ENCODE measurements around the gene TPI1.

Gene TPI1

DNA sequence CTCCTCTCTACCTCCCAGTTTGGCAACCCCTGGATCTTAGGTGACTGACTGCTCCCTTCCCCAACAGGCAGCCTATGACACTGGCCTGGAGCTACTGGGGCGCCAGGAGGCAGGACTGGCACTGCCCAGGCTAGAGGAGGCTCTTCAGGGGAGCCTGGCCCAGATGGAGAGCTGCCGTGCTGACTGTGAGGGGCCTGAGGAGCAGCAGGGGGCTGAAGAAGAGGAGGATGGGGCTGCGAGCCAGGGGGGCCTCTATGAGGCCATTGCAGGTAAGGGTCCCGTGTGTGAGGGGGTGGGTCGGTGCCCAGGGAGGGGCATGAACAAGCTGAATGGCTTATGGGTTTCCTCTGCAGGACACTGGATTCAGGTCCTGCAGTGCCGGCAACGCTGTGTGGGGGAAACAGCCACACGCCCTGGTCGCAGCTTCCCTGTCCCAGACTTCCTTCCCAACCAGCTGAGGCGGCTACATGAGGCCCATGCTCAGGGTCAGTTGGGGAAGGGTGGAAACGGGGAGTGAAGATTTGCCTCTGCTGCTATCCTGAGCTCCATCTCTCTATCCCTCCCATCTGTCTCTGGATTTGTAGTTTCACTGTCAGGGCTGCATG, 36.9 kb upstream of the TPI1 start:
- Histone ChIP-seq H3K9me3 (ENCODE audit: low read length) (no peaks in the 10 kb centered on the region), H3K4me3 (ENCODE audit: low read depth in 1 of 2, low read length in 2 of 2) (no peak overlapping the region), H3K4me1 (ENCODE audit: insufficient read depth, low read length) (peaks cover 23% of the 10 kb centered on the region), H3K9ac (ENCODE audit: low read length) (no peak overlapping the region), H3K27me3 (ENCODE audit: control insufficient read depth in 1 of 2, insufficient read depth in 2 of 2, low read length in 2 of 2) (no peaks in the 10 kb centered on the region), H3K36me3 (ENCODE audit: insufficient read depth, low read length) (peaks cover 15% of the 10 kb centered on the region), H3K27ac (ENCODE audit: low read depth, low read length) (no peak overlapping the region)

GRCh38 chr12:6830999-6831398, 36.3 kb upstream of the TPI1 start:
- Histone ChIP-seq H3K27me3 (ENCODE audit: control insufficient read depth in 1 of 2, insufficient read depth in 2 of 2, low read length in 2 of 2) (no peaks in the 10 kb centered on the region), H3K4me3 (ENCODE audit: low read depth in 1 of 2, low read length in 2 of 2) (no peak overlapping the region), H3K36me3 (ENCODE audit: insufficient read depth, low read length) (peaks cover 15% of the 10 kb centered on the region), H3K9me3 (ENCODE audit: low read length) (no peaks in the 10 kb centered on the region), H3K27ac (ENCODE audit: low read depth, low read length) (no peak overlapping the region), H3K4me1 (ENCODE audit: insufficient read depth, low read length) (peaks cover 18% of the 10 kb centered on the region), H3K9ac (ENCODE audit: low read length) (no peak overlapping the region)

GRCh38 chr12:6831450-6831995, 35.8 kb upstream of the TPI1 start:
- Histone ChIP-seq H3K9ac (ENCODE audit: low read length) (no peak overlapping the region), H3K4me3 (ENCODE audit: low read depth in 1 of 2, low read length in 2 of 2) (no peak overlapping the region), H3K9me3 (ENCODE audit: low read length) (no peaks in the 10 kb centered on the region), H3K4me1 (ENCODE audit: insufficient read depth, low read length) (peaks cover 18% of the 10 kb centered on the region), H3K27ac (ENCODE audit: low read depth, low read length) (no peak overlapping the region), H3K36me3 (ENCODE audit: insufficient read depth, low read length) (peaks cover 19% of the 10 kb centered on the region), H3K27me3 (ENCODE audit: control insufficient read depth in 1 of 2, insufficient read depth in 2 of 2, low read length in 2 of 2) (no peaks in the 10 kb centered on the region)

DNA sequence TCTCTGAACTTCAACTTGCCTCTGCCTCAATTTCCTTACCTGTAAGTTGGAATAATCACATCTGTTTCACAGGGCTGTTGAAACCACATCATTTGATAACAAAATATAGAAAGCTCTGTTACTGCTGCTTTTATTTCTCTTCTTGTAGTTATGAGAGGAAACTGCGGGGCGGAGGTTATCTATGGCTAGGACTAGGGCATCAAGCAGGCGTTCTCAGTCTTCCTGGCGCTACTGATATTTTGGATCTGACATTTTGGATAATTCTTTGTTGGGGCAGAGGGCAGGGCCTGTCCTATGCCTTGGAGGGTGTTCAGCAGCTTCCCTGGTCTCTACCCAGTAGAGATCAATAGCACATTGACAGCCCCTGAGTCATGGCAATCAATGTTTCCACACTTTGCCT, 35.2 kb upstream of the TPI1 start:
- H3K4me3 ChIP-seq (ENCODE audit: low read depth in 1 of 2, low read length in 2 of 2) = no peak overlapping the region
- no peaks in the 10 kb centered on the region for H3K9me3 ChIP-seq (ENCODE audit: low read length)
- H3K27ac ChIP-seq (ENCODE audit: low read depth, low read length) = no peak overlapping the region
- peaks cover 13% of the 10 kb centered on the region for H3K4me1 ChIP-seq (ENCODE audit: insufficient read depth, low read length)
- H3K9ac ChIP-seq (ENCODE audit: low read length) = no peak overlapping the region
- H3K27me3 ChIP-seq (ENCODE audit: control insufficient read depth in 1 of 2, insufficient read depth in 2 of 2, low read length in 2 of 2) = no peaks in the 10 kb centered on the region
- peaks cover 22% of the 10 kb centered on the region for H3K36me3 ChIP-seq (ENCODE audit: insufficient read depth, low read length)

- Histone ChIP-seq H3K9me3 (ENCODE audit: low read length) (no peaks in the 10 kb centered on the region), H3K4me3 (ENCODE audit: low read depth in 1 of 2, low read length in 2 of 2) (no peak overlapping the region), H3K27me3 (ENCODE audit: control insufficient read depth in 1 of 2, insufficient read depth in 2 of 2, low read length in 2 of 2) (no peaks in the 10 kb centered on the region), H3K36me3 (ENCODE audit: insufficient read depth, low read length) (peaks cover 31% of the 10 kb centered on the region), H3K9ac (ENCODE audit: low read length) (no peak overlapping the region), H3K4me1 (ENCODE audit: insufficient read depth, low read length) (peaks cover 7% of the 10 kb centered on the region), H3K27ac (ENCODE audit: low read depth, low read length) (no peak overlapping the region)
Observed at GRCh38 chr12:6833189-6833890, 34.0 kb upstream of the TPI1 start.

DNA sequence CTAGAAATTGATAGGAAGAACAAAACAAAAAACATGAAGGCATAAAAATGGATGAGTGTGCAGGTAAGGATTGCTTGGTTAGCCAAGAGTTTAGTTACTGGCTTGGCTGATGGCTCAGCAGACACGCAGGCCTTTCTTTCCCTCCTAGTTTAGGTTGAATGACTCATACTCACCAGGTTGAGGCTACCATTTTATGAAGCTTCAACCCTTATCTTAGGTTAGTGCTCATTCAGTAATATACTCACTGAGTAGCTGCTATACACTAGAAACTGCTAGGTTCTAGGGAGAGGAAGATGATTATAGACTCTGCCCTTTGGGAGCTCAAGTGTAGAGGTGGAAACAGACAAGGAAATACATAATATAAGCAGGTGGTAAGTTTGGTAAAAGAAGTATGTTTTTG, 33.1 kb upstream of the TPI1 start:
- Histone ChIP-seq H3K27ac (ENCODE audit: low read depth, low read length) (no peak overlapping the region), H3K4me3 (ENCODE audit: low read depth in 1 of 2, low read length in 2 of 2) (no peak overlapping the region), H3K36me3 (ENCODE audit: insufficient read depth, low read length) (peaks cover 40% of the 10 kb centered on the region), H3K9ac (ENCODE audit: low read length) (no peak overlapping the region), H3K27me3 (ENCODE audit: control insufficient read depth in 1 of 2, insufficient read depth in 2 of 2, low read length in 2 of 2) (no peaks in the 10 kb centered on the region), H3K9me3 (ENCODE audit: low read length) (no peaks in the 10 kb centered on the region), H3K4me1 (ENCODE audit: insufficient read depth, low read length) (peaks cover 7% of the 10 kb centered on the region)

- peaks cover 2% of the 10 kb centered on the region for H3K4me1 ChIP-seq (ENCODE audit: insufficient read depth, low read length)
- no peak overlapping the region for H3K9ac ChIP-seq (ENCODE audit: low read length)
Observed at GRCh38 chr12:6834873-6835272, 32.5 kb upstream of the TPI1 start.

GRCh38 chr12:6836851-6837250, 30.5 kb upstream of the TPI1 start:
- Histone ChIP-seq H3K27ac (ENCODE audit: low read depth, low read length) (no peak overlapping the region), H3K4me3 (ENCODE audit: low read depth in 1 of 2, low read length in 2 of 2) (no peak overlapping the region), H3K27me3 (ENCODE audit: control insufficient read depth in 1 of 2, insufficient read depth in 2 of 2, low read length in 2 of 2) (no peaks in the 10 kb centered on the region), H3K4me1 (ENCODE audit: insufficient read depth, low read length) (no peaks in the 10 kb centered on the region), H3K36me3 (ENCODE audit: insufficient read depth, low read length) (peaks cover 40% of the 10 kb centered on the region), H3K9me3 (ENCODE audit: low read length) (no peaks in the 10 kb centered on the region), H3K9ac (ENCODE audit: low read length) (no peak overlapping the region)

More at GRCh38 chr12:6834873-6835272, 32.5 kb upstream of the TPI1 start:
- Histone ChIP-seq H3K27me3 (ENCODE audit: control insufficient read depth in 1 of 2, insufficient read depth in 2 of 2, low read length in 2 of 2) (no peaks in the 10 kb centered on the region), H3K36me3 (ENCODE audit: insufficient read depth, low read length) (peaks cover 45% of the 10 kb centered on the region), H3K4me3 (ENCODE audit: low read depth in 1 of 2, low read length in 2 of 2) (no peak overlapping the region), H3K27ac (ENCODE audit: low read depth, low read length) (no peak overlapping the region), H3K9me3 (ENCODE audit: low read length) (no peaks in the 10 kb centered on the region)

DNA sequence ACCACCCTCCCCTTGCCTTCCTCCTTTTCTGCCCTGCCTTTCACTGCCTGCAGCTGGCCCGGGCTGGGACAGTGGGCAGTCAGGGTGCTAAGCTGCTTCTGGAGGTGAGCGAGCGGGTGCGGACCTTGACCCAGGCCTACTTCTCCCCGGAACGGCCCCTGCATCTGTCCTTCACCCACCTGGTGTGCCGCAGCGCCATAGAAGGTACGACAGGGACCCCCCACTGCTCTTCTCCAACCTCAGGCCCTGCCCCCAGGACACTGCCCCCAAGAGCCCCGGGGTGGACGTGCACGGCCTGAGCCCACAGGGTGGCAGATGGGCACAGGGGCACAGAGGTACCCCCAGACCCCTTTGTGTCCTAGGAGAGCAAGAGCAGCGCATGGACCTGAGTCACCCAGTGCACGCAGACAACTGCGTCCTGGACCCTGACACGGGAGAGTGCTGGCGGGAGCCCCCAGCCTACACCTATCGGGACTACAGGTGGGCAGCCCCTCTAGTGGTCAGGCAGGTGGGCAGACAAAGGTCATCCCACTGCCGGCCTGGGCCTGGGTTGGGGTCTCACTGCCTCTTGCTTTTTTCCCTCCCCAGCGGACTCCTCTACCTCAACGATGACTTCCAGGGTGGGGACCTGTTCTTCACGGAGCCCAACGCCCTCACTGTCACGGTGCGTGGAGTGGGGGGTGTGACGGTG, 29.8 kb upstream of the TPI1 start:
- Histone ChIP-seq H3K4me3 (ENCODE audit: low read depth in 1 of 2, low read length in 2 of 2) (no peak overlapping the region), H3K36me3 (ENCODE audit: insufficient read depth, low read length) (peaks cover 39% of the 10 kb centered on the region), H3K9me3 (ENCODE audit: low read length) (no peaks in the 10 kb centered on the region), H3K27ac (ENCODE audit: low read depth, low read length) (no peak overlapping the region), H3K9ac (ENCODE audit: low read length) (no peak overlapping the region), H3K4me1 (ENCODE audit: insufficient read depth, low read length) (no peaks in the 10 kb centered on the region), H3K27me3 (ENCODE audit: control insufficient read depth in 1 of 2, insufficient read depth in 2 of 2, low read length in 2 of 2) (no peaks in the 10 kb centered on the region)

GRCh38 chr12:6838854-6839253, 28.5 kb upstream of the TPI1 start:
- H3K27me3 ChIP-seq (ENCODE audit: control insufficient read depth in 1 of 2, insufficient read depth in 2 of 2, low read length in 2 of 2) = no peaks in the 10 kb centered on the region
- H3K9ac ChIP-seq (ENCODE audit: low read length) = no peak overlapping the region
- H3K4me3 ChIP-seq (ENCODE audit: low read depth in 1 of 2, low read length in 2 of 2) = no peak overlapping the region
- no peaks in the 10 kb centered on the region for H3K4me1 ChIP-seq (ENCODE audit: insufficient read depth, low read length)
- no peaks in the 10 kb centered on the region for H3K9me3 ChIP-seq (ENCODE audit: low read length)
- peaks cover 29% of the 10 kb centered on the region for H3K36me3 ChIP-seq (ENCODE audit: insufficient read depth, low read length)
- H3K27ac ChIP-seq (ENCODE audit: low read depth, low read length) = no peak overlapping the region

DNA sequence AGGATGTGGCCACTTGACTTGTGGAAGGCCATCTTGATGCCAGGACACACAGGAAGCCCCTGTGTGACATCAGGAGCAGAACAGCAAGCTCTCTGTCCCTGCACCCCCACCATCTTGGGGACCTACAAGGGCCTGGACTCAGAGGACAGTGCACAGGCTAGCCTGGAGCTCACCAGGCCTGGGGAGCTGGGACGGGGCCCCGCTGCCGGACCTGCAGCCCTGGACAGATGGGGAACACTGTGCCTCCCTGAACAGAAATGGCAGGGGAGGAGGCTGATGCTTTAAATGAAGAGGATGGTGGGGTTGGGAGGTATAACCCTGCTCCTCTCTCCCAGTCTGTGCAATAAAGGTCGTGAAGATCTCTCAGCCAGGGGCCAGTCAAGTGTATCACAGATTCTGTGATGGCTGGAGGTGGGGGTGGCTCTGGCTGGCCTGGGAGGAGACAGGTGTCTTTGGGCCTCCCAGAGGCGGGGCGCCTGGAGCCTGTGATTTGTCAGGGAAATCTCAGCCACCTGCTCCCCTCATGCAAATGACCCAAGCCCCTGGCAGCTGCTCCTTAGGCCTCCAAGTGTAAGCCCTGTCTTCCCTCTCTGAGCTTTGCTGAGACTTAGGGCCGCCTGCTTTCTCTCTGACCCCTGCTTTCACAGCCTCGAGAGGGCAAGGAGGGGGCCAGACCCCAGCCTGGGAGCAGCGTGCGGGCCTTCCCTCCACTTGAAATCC, 27.7 kb upstream of the TPI1 start:
- Histone ChIP-seq H3K27me3 (ENCODE audit: control insufficient read depth in 1 of 2, insufficient read depth in 2 of 2, low read length in 2 of 2) (no peaks in the 10 kb centered on the region), H3K9ac (ENCODE audit: low read length) (no peak overlapping the region), H3K36me3 (ENCODE audit: insufficient read depth, low read length) (peaks cover 34% of the 10 kb centered on the region), H3K4me1 (ENCODE audit: insufficient read depth, low read length) (no peaks in the 10 kb centered on the region), H3K4me3 (ENCODE audit: low read depth in 1 of 2, low read length in 2 of 2) (no peak overlapping the region), H3K27ac (ENCODE audit: low read depth, low read length) (no peak overlapping the region), H3K9me3 (ENCODE audit: low read length) (no peaks in the 10 kb centered on the region)
